HPDE6-E6E7 (cell line): ENCODE data around the gene MRPS5.

Experiments
- DNase-seq: peaks from one replicate; pipeline ENCODE4 v3.0.0; 2011; ENCODE audit warnings: missing footprints; ENCODE audit errors: extremely low spot score

MRPS5 gene

GRCh38 chr2:95091885-95092555 lies 29.6 kb downstream of the MRPS5 start:
- no peak for DNase-seq

GRCh38 chr2:95087379-95087778 lies 34.2 kb downstream of the MRPS5 start:
- no peak for DNase-seq

- no peak for DNase-seq
These were observed 35.6 kb downstream of the MRPS5 start for GRCh38 chr2:95086017-95086416.

DNA sequence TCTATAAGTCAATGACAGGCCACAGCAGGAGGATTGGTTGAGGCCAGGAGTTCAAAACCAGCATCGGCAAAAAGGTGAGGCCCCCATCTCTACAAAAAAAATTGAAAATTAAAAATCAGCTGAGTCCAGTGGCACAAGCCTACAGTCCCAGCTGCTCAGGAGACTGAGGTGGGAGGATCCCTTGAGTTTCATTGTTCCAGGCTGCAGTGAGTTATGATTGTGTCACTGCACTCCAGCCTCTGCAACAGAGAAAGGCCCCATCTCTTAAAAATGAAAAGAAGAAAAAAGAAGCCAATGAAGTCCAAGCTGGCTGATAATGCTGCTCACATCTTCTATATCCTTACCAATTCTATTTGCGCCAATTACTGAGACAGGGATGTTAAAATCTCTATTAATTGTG lies 39.1 kb downstream of the MRPS5 start:
- no peak for DNase-seq

- no peak for DNase-seq
These were observed 42.4 kb downstream of the MRPS5 start for GRCh38 chr2:95079199-95079683.

- no peak for DNase-seq
These were observed 43.6 kb downstream of the MRPS5 start for GRCh38 chr2:95077861-95078603.

DNA sequence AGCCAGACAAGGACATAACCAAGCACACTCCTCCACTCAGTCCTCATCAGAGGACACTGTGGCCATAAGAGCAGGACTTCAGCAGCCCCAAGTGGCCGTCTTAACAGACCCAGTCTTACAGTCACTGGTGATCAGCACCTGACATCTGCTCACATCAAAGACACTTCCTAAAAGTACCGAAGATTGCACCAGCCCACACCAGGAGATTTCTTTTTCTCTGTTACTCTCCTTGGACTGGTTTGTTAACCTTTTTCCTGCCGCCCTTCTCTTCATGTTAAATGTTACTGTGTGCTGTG lies 44.1 kb downstream of the MRPS5 start:
- no peak for DNase-seq

DNA sequence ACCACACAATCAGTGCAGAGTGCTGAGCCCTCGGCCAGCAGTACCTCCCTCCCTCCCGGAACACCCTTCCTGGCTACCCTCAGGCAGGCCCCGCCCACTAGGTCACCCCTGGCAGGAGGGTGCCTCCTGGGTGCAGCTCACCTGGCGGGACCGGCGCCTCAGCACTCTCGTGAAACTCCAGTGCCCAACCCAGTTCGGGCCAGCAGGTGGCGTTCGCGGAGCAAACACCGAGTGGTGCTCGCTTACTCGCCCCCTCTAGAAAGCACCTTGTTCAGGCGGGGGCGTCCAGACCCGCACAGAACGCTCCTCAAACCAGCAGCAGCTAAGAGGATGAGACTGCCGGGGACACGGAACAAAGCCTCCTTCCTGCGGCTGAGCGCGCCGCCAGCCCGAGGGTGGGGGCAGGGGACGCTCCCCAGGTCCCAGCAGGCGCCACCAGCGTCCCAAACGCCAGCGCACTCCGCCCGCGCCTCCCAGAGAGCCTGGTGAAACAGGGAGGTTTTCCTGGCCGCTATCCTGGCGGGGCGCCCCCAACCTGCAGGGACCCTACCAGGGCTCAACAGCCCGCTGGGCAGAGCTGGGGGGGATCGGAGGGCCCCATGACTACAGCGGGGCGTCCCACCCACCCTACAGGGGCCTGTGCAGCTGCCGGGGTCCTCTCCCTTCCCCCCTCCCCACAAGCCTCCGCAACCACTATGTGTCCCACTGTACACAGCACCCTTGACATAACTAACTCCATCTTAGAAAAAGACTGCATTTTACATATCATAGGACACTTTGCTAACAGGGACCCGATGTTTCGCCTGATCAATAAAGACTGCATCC lies 44.7 kb downstream of the MRPS5 start:
- DNase-seq = peak; percentile 82

- no peak for DNase-seq
These were observed 46.0 kb downstream of the MRPS5 start for GRCh38 chr2:95075440-95076132.

- no peak for DNase-seq
These were observed 46.8 kb downstream of the MRPS5 start for GRCh38 chr2:95074663-95075439.

DNA sequence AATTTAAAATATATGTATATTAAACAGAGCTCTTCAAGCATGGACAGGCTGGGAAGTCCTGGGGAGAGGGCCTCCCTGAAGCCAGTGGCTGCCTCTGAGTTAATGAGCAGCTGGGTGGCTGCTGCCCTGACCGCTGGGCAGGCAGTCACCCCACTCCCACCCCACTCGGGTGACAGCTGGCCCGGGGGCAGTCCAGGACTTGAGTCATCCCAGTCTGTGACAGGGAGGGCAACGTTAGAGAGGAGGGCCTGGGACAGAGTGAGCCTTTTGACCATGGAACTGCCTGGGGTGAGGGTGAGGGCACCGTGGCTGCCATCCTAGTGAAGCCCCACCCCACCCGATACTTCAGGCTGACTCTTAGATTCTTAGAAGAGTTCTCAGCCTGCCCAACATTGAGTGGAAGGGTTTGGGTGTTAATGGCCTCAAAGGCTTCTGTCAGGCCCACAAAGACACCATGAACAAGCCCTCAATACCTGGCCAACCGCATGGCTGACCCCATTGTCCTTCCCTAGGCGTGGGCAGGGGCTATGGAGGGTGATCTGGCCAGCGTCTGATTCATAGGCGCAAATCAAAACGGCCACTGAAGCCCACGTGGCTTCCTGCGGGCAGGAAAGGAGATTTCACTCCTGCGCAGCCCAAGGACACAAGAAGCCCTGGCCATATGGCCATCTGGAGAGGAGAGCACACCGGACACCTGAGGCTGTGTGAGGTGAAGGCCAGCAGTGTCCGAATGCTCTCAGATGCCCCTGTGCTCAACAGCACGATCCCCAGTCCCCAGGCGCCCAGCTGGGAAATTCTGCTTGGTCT lies 47.5 kb downstream of the MRPS5 start:
- no peak for DNase-seq

GRCh38 chr2:95072424-95072823 lies 49.2 kb downstream of the MRPS5 start:
- DNase-seq = no peak

- no peak for DNase-seq
These were observed 49.8 kb downstream of the MRPS5 start for GRCh38 chr2:95071856-95072255.

DNA sequence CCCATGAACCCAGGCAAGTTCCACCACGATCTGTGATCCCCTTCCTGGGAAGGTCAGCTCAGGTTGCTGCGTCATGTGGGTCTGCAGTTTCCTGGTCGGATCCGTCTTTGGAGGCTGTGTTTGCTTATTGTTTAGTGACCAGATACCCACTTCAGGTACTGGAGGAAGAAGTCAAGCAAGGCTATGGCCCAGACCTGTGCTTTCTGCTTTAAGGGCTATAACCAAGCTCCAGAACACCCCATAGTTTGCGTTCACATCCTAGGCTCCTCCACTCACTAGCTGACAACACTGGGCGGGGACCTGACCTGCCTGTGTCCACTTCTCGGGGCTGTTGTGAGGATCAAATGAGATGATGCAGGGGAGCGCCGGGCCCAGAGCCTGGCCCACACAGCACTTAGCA lies 52.1 kb downstream of the MRPS5 start:
- no peak for DNase-seq

DNA sequence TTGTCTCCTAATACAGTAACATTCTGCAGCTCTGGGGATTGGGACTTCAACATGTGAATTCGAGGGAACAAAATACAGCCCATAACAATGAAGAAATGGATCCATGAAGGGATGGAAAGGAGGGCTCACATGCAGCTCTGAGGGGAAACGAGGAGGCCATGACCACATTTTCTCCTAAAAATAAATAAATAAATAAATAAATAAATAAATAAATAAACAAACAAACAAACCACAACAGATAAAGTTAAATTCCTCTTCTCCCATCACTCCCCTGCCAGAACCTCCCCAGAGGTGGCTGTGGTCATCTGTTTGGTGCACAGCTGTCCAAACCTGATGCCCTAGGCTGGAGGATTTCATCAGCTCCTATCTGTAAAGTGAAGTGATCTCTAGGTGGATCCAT lies 53.4 kb downstream of the MRPS5 start:
- no peak for DNase-seq

- DNase-seq = no peak
These were observed 58.3 kb downstream of the MRPS5 start for GRCh38 chr2:95063086-95063958.

DNA sequence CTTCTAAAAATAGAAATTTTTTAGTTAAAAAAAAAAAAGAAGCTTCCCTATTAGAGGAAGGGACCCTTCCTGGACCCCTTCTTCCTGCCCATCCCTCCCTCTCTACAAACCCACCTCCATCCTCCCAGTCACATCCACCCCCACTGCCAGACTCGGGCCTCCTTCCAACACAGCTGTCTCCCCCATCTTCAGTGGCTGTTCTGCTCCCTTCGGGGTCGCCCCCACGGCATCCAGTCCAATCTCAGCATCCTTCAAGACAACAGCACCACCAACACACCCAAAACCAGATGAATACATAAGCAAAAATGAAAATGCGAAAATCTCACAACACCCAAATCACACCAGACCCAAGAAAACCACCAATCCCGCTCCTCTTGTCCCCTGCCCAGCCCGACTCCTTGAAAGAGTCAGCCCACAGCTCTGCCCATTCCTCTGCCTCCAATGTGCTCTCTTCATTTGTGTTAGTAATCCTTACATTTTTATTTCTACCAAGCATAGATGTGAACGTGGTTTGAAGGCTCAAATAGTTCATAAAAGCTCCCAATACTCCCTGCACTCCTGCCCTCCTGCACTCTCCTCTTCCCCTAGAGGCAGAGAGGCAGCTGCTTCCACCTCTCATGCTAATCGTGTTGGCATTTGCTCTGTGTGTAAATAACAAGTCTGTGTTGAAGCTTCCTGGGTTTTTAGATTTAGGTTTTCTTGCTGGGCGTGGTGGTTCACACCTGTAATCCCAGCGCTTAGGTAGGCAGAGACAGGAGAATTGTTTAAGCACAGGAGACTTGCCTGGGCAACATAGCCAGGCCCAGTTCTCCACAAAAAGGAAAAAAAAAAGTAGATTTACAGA lies 59.1 kb downstream of the MRPS5 start:
- DNase-seq = no peak

DNA sequence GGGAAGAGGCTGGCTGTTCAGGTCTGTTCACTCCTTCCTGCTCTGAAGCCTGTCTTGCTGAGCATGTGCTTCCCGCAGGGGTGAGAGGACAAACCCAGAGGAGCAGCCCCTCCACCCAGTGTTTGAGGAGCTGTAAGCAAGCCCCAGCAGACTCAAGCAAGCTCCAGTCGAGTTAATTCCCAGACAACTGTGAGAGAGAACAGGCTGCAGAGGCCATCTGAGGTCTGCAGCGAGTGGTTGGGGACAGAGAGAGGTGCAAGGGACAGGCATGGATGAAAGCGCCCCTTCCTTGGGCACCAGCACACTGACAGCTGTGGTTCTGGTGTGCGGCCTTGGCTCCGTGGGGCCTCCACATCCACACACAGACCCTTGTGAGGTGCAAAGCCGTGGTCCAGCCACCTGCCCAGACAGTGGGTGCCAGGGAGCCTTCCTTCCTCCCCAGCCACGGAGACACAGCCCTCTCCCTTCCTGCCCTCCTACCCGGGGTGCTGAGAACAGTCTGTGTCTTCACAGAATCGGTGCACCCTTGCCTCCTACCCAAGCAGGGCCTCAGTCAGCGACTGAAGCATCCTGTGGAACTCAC lies 59.9 kb downstream of the MRPS5 start:
- no peak for DNase-seq
